GM12801 (cell line): ENCODE measurements around the gene PLAC1.

Source experiments
- CTCF ChIP-seq: IDR thresholded peaks from one replicate; pipeline ENCODE4 v1.5.1; 2011; ENCODE audit warnings: control low read depth; ENCODE audit not compliant: insufficient read length; ENCODE audit errors: extremely low read depth

The PLAC1 gene

DNA sequence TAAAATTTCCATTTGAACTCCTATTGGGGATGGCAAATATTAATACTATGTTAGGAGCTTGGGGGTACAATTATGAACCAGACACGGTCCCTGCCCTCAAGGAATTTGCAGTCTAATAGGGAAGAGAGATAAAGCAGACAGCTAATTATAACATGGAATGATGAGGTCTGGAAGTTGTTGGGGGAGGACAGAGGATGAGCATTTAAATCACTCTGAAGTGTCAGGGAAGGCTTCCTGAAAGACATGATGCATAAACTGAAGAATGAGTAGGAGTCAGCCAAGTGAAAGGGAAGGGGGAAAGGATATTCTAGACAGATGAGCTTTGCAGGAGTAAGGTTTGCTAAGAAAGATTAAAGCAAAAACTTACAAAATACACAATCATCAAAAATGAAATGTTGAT is 15.9 kb downstream of the PLAC1 start:
- TF ChIP-seq CTCF: no peak

- no peak for TF ChIP-seq CTCF
Observed at GRCh38 chrX:134641346-134641745, 16.9 kb downstream of the PLAC1 start.

DNA sequence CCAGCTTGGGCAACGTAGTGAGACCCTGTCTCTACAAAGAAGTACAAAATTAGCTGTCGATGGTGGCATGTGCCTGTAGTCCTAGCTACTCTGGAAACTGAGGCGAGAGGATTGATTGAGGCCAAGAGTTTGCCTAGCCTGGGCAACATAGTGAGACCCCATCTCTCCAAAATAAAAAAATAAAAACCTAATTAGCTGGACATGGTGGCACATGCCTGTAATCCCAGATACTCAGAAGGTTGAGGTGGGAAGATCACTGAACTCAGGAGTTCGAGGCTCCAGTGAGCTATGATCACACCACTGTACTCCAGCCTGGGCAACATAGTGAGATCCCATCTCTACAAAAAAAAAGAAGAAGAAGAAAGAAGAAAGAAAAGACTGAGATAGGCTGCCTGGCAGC is 17.4 kb downstream of the PLAC1 start:
- no peak for TF ChIP-seq CTCF

GRCh38 chrX:134636851-134637250 is 21.4 kb downstream of the PLAC1 start:
- TF ChIP-seq CTCF: no peak

DNA sequence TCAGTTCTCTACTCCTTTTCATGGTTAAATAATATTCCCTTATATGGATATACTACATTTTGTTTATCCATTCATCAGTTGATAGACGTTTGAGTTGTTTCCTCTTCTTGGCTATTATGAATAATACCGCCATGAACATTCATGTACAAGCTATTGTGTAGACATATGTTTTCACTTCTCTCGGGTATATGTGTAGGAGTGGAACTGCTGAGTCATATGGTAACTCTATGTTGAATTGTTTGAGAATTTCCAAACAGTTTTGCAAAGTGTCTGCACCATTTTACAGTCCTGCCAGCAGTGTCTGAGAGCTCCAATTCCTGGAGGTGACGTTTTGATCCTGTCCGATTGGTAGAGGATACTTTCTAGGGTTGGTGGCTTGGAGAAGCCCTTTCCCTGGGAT is 23.6 kb downstream of the PLAC1 start:
- TF ChIP-seq CTCF: no peak

DNA sequence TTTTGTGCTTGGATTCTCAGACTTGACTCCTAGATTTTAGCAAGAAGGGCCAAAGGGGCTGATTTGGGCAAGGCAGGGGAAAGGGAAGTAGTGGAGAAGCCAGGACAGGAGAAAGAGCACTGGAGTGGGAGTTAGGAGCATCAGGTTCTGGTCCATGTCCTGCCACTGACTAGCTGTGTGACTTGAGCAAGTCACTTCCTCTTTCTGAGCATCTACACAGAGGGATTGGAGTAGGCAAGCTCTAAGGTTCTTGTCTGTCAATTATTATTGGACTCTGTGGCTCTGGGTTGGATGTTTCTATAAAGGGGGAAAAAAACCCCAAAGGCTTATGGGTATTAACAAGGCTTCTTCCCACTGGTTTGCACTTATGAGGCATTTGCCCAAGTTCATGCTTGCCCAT is 24.4 kb downstream of the PLAC1 start:
- no peak for TF ChIP-seq CTCF

DNA sequence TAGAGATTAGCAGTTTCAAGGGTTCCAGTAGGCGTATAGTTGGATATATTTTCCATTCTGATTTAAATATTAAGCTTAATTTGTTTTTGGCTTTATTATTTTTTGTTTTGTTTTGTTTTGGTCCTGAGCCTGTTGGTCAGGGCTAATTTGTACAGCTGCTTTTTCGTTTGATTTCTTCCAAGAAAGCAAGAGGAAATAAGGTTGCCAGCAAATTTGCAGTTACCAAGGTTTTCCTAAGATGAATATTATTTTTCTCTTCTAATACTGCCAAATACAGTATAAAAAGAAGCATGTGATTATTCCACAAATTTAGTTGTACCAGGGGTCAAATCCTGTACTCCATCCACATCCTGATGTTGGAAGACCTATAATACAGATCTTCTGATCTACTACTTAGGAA is 24.9 kb downstream of the PLAC1 start:
- TF ChIP-seq CTCF: no peak

DNA sequence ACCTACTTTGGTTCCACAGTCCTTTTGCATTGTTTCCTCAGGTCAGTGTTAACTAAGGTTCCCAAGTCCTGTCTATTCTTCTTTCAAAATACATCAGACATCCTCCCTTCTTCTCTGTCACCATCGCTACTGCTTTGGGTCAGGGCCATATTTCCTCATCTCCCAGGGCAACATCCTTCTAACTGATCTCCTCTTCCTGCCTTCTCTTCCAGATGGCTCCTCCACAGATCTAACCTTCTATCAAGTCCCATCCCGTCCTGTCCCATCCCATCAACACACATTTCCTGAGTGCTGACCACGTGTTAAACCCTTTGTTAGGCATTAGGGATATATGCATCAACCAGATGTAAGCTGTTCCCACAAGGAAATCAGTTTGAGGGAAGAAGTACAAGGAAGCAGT is 25.9 kb downstream of the PLAC1 start:
- TF ChIP-seq CTCF: no peak
